IMR-90 (cell line): ENCODE data around the gene CEP20.

Experiments used
- BHLHE40 ChIP-seq: fragments of 150-350 bp; IDR thresholded peaks from 2 replicates; pipeline ENCODE4 v1.6.1; 2016; ENCODE audit warnings: mild to moderate bottlenecking, low read depth, low read length
- CEBPB ChIP-seq: IDR thresholded peaks from 2 replicates; pipeline ENCODE4 v1.6.1; 2012; ENCODE audit warnings: low read depth, low read length, improper control_type of control experiment
- CHD1 ChIP-seq: IDR thresholded peaks from 2 replicates; pipeline ENCODE4 v1.6.1; 2012; ENCODE audit warnings: low read depth, low read length, improper control_type of control experiment
- CTCF ChIP-seq: conservative IDR thresholded peaks from 2 replicates; pipeline ENCODE4 v1.5.1; 2012; ENCODE audit warnings: mild to moderate bottlenecking, low read depth, low read length, improper control_type of control experiment
- FOS ChIP-seq: fragments of 150-350 bp; IDR thresholded peaks from 2 replicates; pipeline ENCODE4 v1.6.1; 2016; ENCODE audit warnings: low read depth, low read length
- MAFK ChIP-seq: IDR thresholded peaks from 2 replicates; pipeline ENCODE4 v1.6.1; 2012; ENCODE audit warnings: low read depth, low read length, improper control_type of control experiment
- MAZ ChIP-seq: IDR thresholded peaks from 2 replicates; pipeline ENCODE4 v1.6.1; 2012; ENCODE audit warnings: low read depth, mild to moderate bottlenecking, low read length, improper control_type of control experiment, moderate library complexity, borderline replicate concordance
- MXI1 ChIP-seq: IDR thresholded peaks from 2 replicates; pipeline ENCODE4 v1.6.1; 2012; ENCODE audit warnings: low read depth, mild to moderate bottlenecking, low read length, moderate library complexity, borderline replicate concordance
- POLR2A ChIP-seq: IDR thresholded peaks from 2 replicates; pipeline ENCODE4 v1.6.1; 2012; ENCODE audit warnings: mild to moderate bottlenecking, low read depth, low read length
- RAD21 ChIP-seq: IDR thresholded peaks from 2 replicates; pipeline ENCODE4 v1.6.1; 2012; ENCODE audit warnings: low read length, improper control_type of control experiment
- RCOR1 ChIP-seq: IDR thresholded peaks from 2 replicates; pipeline ENCODE4 v1.6.1; 2012; ENCODE audit warnings: mild to moderate bottlenecking, low read length, improper control_type of control experiment; ENCODE audit not compliant: insufficient replicate concordance
- RFX5 ChIP-seq: IDR thresholded peaks from 2 replicates; pipeline ENCODE4 v1.8.0; 2012; ENCODE audit warnings: low read depth, mild to moderate bottlenecking, low read length, moderate library complexity
- SMC3 ChIP-seq: fragments of 150-350 bp; IDR thresholded peaks from 2 replicates; pipeline ENCODE4 v1.6.1; 2016; ENCODE audit warnings: low read depth, mild to moderate bottlenecking, antibody characterized with exemption, low read length, moderate library complexity
- USF2 ChIP-seq: fragments of 150-350 bp; IDR thresholded peaks from 2 replicates; pipeline ENCODE4 v1.6.1; 2017; ENCODE audit warnings: mild to moderate bottlenecking, antibody characterized with exemption, low read length, low read depth

- TF ChIP-seq CTCF (no peak), POLR2A (no peak), RAD21 (no peak), CHD1 (no peak), FOS (no peak), RFX5 (no peak), CEBPB (no peak), BHLHE40 (no peak), USF2 (no peak), MAFK (no peak), RCOR1 (no peak), MXI1 (no peak), MAZ (no peak), SMC3 (no peak)
These were observed 1.1 kb downstream of the CEP20 start for GRCh38 chr16:15887283-15887682.
